ENCODE measurements around the gene PLET1. TPM values are rescaled to one million over a fixed set of nuclear protein-coding genes. Genes with fewer than 3 reads are reported as not detected.

PLET1 gene
- total and polyA plus RNA-seq, 12 donors = not detected

DNA sequence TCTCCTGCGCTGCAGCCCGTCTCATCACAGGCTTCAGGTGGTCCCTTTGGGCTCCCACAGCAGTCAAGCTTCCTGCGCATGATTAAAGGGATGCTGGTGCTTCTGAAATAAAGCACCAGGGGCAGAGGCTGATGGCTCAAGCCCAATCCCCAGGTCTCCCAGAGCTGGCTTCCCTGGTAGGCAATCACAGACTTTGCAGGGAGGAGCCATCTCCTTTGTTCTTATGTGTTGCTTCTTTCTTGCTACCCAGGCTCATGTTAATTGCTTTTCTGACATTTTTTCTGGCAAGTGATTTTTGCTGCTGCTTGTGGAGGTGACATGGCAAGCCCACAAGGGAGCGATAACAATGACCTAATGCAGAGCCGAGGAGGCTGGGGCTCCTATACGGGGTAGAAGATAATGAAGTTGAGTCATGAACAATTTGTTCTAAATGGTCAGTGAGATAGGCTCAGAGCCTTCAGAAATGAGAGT lies 25.2 kb upstream of the PLET1 start:
- WGBS, 4 donors = 66 to 80% (median 71%) methylated on average over 6 of the region's 6 CpGs
- Histone ChIP-seq H3K27me3 (no peaks in the 10 kb centered on the region), H3K4me3 (no peak overlapping the region), H3K27ac (peak overlapping the region in 1 of 5 donors; percentile 26), H3K4me1 (replicated peaks in 1 of 2) (peaks cover 7 to 19% of the 10 kb centered on the region in 2 donors), H3K9me3 (replicated peaks in 1 of 3) (no peaks in the 10 kb centered on the region), H3K36me3 (replicated peaks in 1 of 2) (no peaks in the 10 kb centered on the region)
- DNase-seq = peak in 2 of 7 donors; percentile 33 to 62
- no peak for TF ChIP-seq CTCF (IDR thresholded peaks at IDR 0.05)
- no peak for TF ChIP-seq POLR2A (IDR thresholded peaks at IDR 0.05)
- intact Hi-C loops (cut with DNase I) = loop anchor here (10.0 kb wide), 2 partner anchors 171 to 999 kb away; no protein-coding TSS in a partner anchor

- Histone ChIP-seq H3K4me3 (no peak overlapping the region), H3K27me3 (no peaks in the 10 kb centered on the region), H3K9me3 (replicated peaks in 1 of 3) (no peaks in the 10 kb centered on the region), H3K27ac (no peak overlapping the region), H3K36me3 (replicated peaks in 1 of 2) (no peaks in the 10 kb centered on the region), H3K4me1 (replicated peaks in 1 of 2) (peaks cover 3 to 6% of the 10 kb centered on the region in 2 donors)
- intact Hi-C loops (cut with DNase I) = loop anchor here (2.0 to 10.0 kb wide), 4 partner anchors 63 to 1003 kb away; no protein-coding TSS in a partner anchor
- WGBS, 4 donors = 72 to 93% (median 87%) methylated on average over 3 to 4 of the region's 4 CpGs
- no peak for TF ChIP-seq POLR2A (IDR thresholded peaks at IDR 0.05)
- TF ChIP-seq CTCF (IDR thresholded peaks at IDR 0.05) = no peak
- DNase-seq = no peak
Observed at GRCh38 chr11:112281726-112282125, 21.1 kb upstream of the PLET1 start.

GRCh38 chr11:112280268-112281126 lies 19.8 kb upstream of the PLET1 start:
- peak; percentile 74 to 88 (median 82) for DNase-seq
- 4 to 7% (median 6%) methylated on average over 18 of the region's 18 CpGs for WGBS, 4 donors
- Histone ChIP-seq H3K4me1 (replicated peaks in 1 of 2) (peaks cover 0 to 3% of the 10 kb centered on the region in 2 donors), H3K27ac (peak overlapping the region in 1 of 5 donors; percentile 48), H3K27me3 (no peaks in the 10 kb centered on the region), H3K36me3 (replicated peaks in 1 of 2) (no peaks in the 10 kb centered on the region), H3K4me3 (peak overlapping the region in 2 of 4 donors; percentile 22 to 48), H3K9me3 (replicated peaks in 1 of 3) (no peaks in the 10 kb centered on the region)
- intact Hi-C loops (cut with DNase I) = loop anchor here (2.0 to 10.0 kb wide), 4 partner anchors 62 to 1004 kb away; no protein-coding TSS in a partner anchor
- TF ChIP-seq POLR2A (IDR thresholded peaks at IDR 0.05) (no peak), CTCF (IDR thresholded peaks at IDR 0.05) (peak; percentile 58 to 91 (median 82))

DNA sequence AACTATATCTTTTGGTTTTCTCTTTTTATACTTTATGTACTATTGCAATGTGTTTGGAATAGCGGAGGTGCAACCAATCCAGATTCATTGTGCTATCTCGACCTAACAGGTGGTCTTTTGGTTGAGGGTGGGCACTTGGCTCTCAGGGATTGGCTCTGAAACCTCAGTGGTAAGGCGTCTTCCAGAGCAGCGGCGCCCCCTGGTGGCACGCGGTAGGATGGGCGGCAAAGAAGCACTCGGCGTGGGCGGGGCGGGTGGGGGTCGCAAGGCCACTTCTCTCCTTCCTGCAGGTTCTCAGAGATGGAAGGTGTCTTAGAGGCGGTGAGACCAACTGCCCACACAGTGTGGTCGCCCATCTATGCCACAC lies 19.2 kb upstream of the PLET1 start:
- intact Hi-C loops (cut with DNase I) = loop anchor here (2.0 to 10.0 kb wide), 5 partner anchors 58 to 1005 kb away; no protein-coding TSS in a partner anchor
- H3K4me3 ChIP-seq = peak overlapping the region in 2 of 4 donors; percentile 22 to 48
- H3K27me3 ChIP-seq = no peaks in the 10 kb centered on the region
- peak overlapping the region in 1 of 5 donors; percentile 48 for H3K27ac ChIP-seq
- TF ChIP-seq CTCF (IDR thresholded peaks at IDR 0.05) = peak; percentile 46 to 88 (median 63)
- TF ChIP-seq POLR2A (IDR thresholded peaks at IDR 0.05) = no peak
- no peaks in the 10 kb centered on the region for H3K36me3 ChIP-seq (replicated peaks in 1 of 2)
- 6 to 27% (median 7%) methylated on average over 3 to 15 of the region's 15 CpGs for whole genome bisulfite sequencing, 4 donors
- H3K9me3 ChIP-seq (replicated peaks in 1 of 3) = no peaks in the 10 kb centered on the region
- peak; percentile 41 to 82 (median 72) for DNase-seq
- H3K4me1 ChIP-seq (replicated peaks in 1 of 2) = peaks cover 0 to 3% of the 10 kb centered on the region in 2 donors

Measured in adrenal gland (tissue), 12 donors.